Stimulated activated effector memory CD8-positive, alpha-beta T cell treated with anti-CD3 and anti-CD28 coated beads, Interleukin-12 subunit alpha, Interleukin-12 subunit beta, amount 100 ng/mL, for 72 hours (primary cell): ENCODE measurements around the gene PMM1.
"Not testable (repeated sequence)": the region's sequence is repeated elsewhere in the genome, so short reads cannot be mapped to it uniquely, and the experiment has no call there.

Experiments used
- ATAC-seq: fragments of 150-1000 bp; cut with Tn5 transposase; 2 replicates; pipeline ENCODE4 v1.10.0; 2021
- DNase-seq, 2 donors: peaks; one replicate each; pipeline ENCODE4 v3.0.0; 2021 to 2022; ENCODE audit warnings: low spot score in 2 of 2
- H3K27ac Mint-ChIP-seq: one replicate; pipeline ENCODE4 v1.8.0; 2022; ENCODE audit warnings: mild to moderate bottlenecking, mixed read lengths
- H3K36me3 Mint-ChIP-seq: one replicate; pipeline ENCODE4 v1.8.0; 2022; ENCODE audit warnings: mild to moderate bottlenecking, mixed read lengths
- H3K4me1 Mint-ChIP-seq: one replicate; pipeline ENCODE4 v1.8.0; 2022; ENCODE audit warnings: mixed read lengths
- H3K4me3 Mint-ChIP-seq: one replicate; pipeline ENCODE4 v1.8.0; 2022; ENCODE audit warnings: mild to moderate bottlenecking, mixed read lengths
- H3K9me3 Mint-ChIP-seq: one replicate; pipeline ENCODE4 v1.8.0; 2022; ENCODE audit warnings: mixed read lengths

The PMM1 gene

DNA sequence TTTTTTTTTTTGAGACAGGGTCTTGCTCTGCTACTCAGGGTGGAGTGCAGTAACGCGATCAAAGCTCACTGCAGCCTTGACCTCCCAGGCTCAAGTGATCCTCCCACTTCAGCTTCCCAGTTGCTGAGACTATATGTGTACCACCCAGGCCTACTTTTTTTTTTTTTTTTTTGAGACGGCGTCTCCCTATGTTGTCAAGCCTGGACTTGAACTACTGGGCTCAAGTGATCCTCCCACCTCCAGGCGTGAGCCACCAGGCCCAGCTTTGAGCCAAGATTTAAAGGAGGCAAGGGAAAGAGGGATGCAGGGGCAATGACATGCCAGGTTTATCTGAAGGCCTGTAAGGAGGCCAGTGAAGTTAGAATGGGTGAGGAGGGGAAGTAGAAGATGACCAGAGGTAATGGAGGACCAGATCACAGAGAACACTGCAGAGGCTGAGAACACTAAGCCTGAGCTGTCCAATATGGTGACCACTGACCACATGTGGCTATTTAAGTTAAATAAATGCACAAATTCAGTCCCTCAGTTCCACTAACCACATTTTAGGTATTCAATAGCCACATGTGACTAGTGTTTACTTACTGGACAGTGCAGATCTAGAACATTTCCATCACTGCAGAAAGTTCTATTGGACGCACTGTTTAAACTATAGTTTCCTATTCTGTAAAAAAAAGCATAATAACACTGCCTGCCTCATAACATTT, 23.1 kb upstream of the PMM1 start:
- H3K4me3 Mint-ChIP-seq = no peak overlapping the region
- no peaks in the 10 kb centered on the region for H3K9me3 Mint-ChIP-seq
- DNase-seq = no peak
- peaks cover 14% of the 10 kb centered on the region for H3K4me1 Mint-ChIP-seq
- no peak overlapping the region for H3K27ac Mint-ChIP-seq
- ATAC-seq = no peak
- peaks cover 90% of the 10 kb centered on the region for H3K36me3 Mint-ChIP-seq

DNA sequence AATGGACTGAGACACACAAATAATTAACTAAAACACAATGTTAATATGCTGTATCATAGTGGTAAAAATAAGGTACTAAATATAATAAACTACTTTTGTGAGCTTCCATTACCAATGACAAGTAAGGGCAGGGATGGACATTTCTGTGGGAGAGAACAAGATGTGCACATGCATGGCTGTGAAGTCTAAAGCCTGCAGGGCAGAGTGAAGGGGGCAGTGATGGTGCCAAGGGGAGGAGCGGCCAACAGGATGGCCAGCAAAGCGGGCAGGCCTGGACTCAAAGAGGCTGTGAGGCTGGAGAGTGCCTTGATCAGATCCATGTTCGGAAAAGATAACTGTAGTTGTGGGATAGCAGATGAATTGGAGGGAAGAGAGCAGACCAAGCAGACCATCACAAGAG, 18.7 kb upstream of the PMM1 start:
- H3K9me3 Mint-ChIP-seq = no peaks in the 10 kb centered on the region
- H3K27ac Mint-ChIP-seq = no peak overlapping the region
- ATAC-seq (no peak), DNase-seq (no peak)
- no peak overlapping the region for H3K4me3 Mint-ChIP-seq
- H3K4me1 Mint-ChIP-seq = peaks cover 21% of the 10 kb centered on the region
- peaks cover 96% of the 10 kb centered on the region for H3K36me3 Mint-ChIP-seq

DNA sequence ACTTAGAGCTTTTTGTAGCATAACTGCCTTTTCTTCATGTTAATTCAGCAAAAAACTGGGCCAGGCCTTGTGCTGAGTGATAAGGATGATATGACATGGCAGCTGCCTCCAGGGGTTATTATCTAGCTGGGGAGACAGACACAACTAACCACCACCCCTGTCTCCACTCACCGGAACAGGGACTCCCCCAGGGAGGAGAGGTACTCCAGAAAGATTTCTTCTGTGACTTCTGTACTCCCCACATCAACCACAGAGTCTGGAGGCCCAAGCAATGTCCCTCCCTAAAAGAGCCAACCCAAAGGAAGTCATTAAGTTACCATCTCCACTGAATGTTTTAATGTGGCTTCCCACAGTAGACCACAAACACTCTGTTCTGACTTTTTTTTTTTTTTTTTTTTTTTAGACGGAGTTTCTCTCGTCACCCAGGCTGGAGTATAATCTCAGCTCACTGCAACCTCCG, 14.3 kb upstream of the PMM1 start:
- peak overlapping the region; percentile 62 for H3K27ac Mint-ChIP-seq
- peaks cover 32% of the 10 kb centered on the region for H3K4me1 Mint-ChIP-seq
- ATAC-seq (peak; percentile 99), DNase-seq (peak; percentile 29 to 76)
- peaks cover 95% of the 10 kb centered on the region for H3K36me3 Mint-ChIP-seq
- no peak overlapping the region for H3K4me3 Mint-ChIP-seq
- H3K9me3 Mint-ChIP-seq = no peaks in the 10 kb centered on the region

DNA sequence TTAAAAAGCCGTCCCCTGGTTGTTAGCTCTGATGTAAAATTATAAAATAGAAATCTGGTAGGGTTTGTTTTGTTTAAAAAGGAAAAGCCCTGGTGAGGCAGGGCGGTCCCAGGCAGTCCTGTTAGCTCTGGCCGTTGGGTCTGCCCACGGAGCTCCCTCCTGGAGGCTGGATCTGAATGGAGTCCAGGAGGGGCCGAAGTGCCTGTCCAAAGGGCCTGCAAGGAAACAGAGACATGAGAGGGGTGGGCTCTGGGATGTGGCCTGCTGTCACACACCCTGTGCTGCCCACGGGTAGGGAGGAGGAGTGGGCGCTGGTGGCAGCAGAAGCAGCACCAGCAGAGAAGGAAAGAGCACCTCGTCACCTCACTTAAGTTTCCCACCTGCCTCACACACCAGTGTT, 11.3 kb upstream of the PMM1 start:
- H3K27ac Mint-ChIP-seq = no peak overlapping the region
- no peak for DNase-seq
- no peaks in the 10 kb centered on the region for H3K9me3 Mint-ChIP-seq
- H3K36me3 Mint-ChIP-seq = peaks cover 79% of the 10 kb centered on the region
- no peak for ATAC-seq
- H3K4me1 Mint-ChIP-seq = peaks cover 41% of the 10 kb centered on the region
- H3K4me3 Mint-ChIP-seq = no peak overlapping the region

DNA sequence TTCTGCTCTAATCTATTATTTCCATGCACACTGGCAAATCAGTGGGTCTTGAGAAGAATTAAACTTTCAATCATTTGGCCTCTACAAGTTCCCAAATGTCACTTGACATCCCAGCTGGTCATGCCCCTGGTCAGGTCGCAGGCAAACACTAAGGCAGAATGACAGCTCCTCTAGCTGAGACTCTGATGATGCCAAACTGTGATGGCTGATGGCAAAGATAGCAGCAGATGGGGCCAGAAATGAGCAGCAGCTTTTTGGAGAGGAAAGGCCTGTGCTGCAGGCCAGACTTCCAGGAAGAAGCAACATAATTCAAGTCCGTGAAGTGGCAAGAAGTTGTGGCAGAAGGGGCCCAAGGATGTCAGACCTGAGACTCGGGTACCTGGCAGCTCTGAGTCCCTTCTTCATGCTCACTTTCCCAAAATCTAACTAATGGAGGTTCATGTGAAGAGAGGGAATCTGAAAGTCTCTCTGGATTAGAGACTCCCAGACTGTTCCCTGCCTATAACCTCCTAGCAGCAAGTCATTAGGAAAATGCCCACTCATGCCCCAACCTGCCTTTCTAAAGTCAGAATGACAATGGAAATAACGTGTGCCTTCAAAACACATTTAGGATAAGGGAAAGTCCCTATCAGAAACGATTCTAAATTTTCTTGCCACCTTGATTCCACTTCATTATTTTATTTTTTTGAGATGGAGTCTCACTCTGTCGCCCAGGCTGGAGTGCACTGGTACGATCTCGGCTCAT, 9.4 kb upstream of the PMM1 start:
- Mint-ChIP-seq H3K4me3 (no peak overlapping the region), H3K27ac (no peak overlapping the region), H3K36me3 (peaks cover 60% of the 10 kb centered on the region), H3K9me3 (no peaks in the 10 kb centered on the region), H3K4me1 (peaks cover 28% of the 10 kb centered on the region)
- ATAC-seq (no peak), DNase-seq (no peak)

DNA sequence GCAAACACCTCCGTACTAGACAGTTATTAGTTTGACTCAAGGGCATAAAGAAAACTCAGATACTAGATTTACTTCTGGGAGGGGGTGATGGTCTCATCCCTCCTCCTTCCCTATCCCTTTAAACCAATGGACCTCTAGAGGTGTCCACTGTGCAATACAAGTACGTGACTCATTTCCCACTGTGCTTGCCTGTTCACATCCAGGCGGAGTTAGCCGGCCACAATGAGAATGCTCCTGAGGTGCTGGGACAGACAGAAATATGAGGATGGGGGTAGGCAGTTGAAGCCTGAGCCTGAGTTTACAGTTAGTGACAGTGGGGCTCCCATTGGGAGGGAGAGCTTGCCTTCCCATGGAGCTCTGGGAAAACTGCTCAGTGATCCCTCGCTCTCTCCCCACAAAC, 8.4 kb upstream of the PMM1 start:
- Mint-ChIP-seq H3K9me3 (no peaks in the 10 kb centered on the region), H3K36me3 (peaks cover 50% of the 10 kb centered on the region), H3K27ac (no peak overlapping the region), H3K4me3 (no peak overlapping the region), H3K4me1 (peaks cover 18% of the 10 kb centered on the region)
- ATAC-seq = no peak
- DNase-seq = no peak

DNA sequence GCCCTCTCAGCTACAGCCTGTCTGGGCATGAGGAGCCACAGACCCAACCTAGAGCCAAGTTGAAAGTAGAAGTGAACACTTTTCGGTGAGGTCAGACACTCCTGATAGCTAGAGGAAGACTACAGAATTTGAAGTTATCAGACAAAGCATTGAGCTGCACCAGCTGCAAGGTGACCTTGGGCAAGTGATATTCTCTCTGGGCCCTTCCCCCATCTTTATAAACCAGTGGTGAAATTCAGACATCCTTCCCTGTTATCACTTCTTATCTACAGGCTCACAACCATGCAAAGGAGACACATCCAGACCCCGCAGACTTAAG, 8.0 kb upstream of the PMM1 start:
- peaks cover 49% of the 10 kb centered on the region for H3K36me3 Mint-ChIP-seq
- DNase-seq (no peak), ATAC-seq (no peak)
- H3K27ac Mint-ChIP-seq = no peak overlapping the region
- H3K4me3 Mint-ChIP-seq = no peak overlapping the region
- H3K4me1 Mint-ChIP-seq = peaks cover 13% of the 10 kb centered on the region
- no peaks in the 10 kb centered on the region for H3K9me3 Mint-ChIP-seq

DNA sequence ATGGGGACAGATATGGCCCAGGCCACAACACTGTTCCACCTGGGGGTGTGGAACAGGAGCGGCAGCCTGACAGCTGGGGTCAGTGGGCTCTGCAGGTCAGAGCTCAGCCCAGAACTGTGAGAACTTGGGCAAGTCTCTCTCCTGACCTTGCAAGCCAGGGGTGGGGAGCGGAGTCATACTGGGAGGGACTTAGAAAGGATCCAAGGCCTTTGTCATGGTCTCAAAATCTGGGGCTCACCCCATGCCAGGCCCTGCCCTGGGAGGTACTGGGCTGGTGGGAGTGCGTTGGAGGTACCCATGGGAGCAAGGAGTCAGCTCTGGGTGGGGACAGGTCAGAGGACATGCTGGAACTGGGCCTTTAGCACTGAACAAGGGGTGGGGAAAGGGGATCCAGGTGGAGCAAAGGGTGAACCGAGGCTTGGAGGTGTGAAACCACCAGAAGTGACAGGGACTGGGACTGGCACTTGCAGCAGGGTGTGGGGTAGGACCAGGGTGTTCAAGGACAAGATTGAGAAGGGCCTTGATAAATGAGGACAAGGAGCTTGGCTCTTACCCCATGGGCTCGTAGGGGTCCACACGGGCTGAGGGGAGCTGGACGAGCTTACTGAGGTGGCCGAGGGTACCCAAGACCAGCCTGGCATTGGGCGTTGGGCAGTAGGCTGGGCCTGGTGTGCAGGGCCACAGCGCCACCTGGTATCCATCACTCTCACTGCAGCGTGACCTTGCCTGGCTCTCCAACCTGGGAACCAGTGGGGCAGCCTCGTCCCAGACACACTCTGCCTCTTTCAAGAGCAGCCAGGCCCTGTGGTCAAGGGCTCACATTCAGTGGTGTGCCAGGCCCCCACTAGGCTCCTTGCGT, 7.4 kb upstream of the PMM1 start:
- Mint-ChIP-seq H3K27ac (no peak overlapping the region), H3K4me3 (no peak overlapping the region), H3K9me3 (no peaks in the 10 kb centered on the region), H3K36me3 (peaks cover 45% of the 10 kb centered on the region), H3K4me1 (peaks cover 9% of the 10 kb centered on the region)
- peak; percentile 71 for ATAC-seq
- no peak for DNase-seq

DNA sequence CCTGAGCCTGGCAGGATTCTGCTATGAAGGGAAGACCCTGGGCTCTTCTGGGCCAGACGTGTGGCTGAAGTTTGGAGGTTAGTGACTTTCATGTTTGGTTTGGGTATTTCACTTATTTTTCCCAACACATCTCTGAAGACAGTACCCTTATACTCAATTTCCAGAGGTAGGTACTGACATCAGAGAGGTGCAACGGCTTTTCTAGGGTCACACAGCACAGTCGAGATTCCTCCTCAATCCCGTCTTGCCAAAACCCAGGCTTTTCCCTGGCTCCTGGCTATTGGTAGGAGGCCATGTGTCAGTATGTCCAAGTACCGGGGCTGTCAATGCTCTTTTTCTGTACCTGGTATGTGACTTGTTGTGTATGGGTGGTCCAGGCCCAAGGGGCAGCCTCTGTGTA, 6.1 kb upstream of the PMM1 start:
- Mint-ChIP-seq H3K4me1 (peaks cover 9% of the 10 kb centered on the region), H3K27ac (no peak overlapping the region), H3K36me3 (peaks cover 32% of the 10 kb centered on the region), H3K4me3 (no peak overlapping the region), H3K9me3 (no peaks in the 10 kb centered on the region)
- ATAC-seq (no peak), DNase-seq (no peak)

DNA sequence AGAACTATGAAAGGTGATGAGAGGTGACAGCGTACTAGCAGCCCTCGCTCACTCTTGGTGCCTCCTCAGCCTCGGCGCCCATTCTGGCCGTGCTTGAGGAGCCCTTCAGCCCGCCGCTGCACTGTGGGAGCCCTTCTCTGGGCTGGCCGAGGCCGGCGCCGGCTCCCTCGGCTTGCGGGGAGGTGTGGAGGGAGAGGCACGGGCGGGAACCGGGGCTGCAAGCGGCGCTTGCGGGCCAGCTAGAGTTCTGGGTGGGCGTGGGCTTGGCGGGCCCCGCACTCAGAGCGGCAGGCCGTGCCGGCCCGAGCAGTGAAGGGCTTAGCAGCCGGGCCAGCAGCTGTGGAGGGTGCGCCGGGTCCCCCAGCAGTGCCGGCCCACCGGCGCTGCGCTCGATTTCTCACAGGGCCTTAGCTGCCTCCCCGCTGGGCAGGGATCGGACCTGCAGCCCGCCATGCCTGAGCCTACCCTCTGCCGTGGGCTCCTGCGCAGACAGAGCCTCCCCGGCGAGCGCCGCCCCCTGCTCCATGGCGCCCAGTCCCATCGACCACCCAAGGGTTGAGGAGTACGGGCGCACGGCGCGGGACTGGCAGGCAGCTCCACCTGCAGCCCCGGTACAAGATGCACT, 3.8 kb upstream of the PMM1 start:
- not testable (repeated sequence) for H3K4me3 Mint-ChIP-seq, ATAC-seq, H3K9me3 Mint-ChIP-seq, DNase-seq, H3K27ac Mint-ChIP-seq
- Mint-ChIP-seq H3K4me1 (peaks cover 21% of the 10 kb centered on the region), H3K36me3 (peaks cover 26% of the 10 kb centered on the region)

DNA sequence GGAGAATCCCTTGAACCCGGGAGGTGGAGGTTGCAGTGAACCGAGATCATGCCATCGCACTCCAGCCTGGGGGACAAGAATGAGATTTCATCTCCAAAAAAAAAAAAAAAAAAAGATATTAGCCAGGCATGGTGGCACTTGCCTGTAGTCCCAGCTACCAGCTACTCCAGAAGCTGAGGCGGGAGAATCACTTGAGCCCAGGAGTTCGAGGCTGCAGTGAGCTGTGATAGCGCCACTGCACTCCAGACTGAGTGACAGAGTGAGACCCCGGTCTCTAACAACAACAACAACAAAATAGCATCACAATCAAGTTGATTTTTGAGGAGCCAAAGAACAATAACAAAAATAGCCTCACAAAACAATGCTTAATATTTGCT, 2.3 kb downstream of the PMM1 start:
- peaks cover 28% of the 10 kb centered on the region for H3K36me3 Mint-ChIP-seq
- peaks cover 30% of the 10 kb centered on the region for H3K4me1 Mint-ChIP-seq
- no peaks in the 10 kb centered on the region for H3K9me3 Mint-ChIP-seq
- H3K4me3 Mint-ChIP-seq = no peak overlapping the region
- ATAC-seq = no peak
- H3K27ac Mint-ChIP-seq = no peak overlapping the region
- DNase-seq = no peak

DNA sequence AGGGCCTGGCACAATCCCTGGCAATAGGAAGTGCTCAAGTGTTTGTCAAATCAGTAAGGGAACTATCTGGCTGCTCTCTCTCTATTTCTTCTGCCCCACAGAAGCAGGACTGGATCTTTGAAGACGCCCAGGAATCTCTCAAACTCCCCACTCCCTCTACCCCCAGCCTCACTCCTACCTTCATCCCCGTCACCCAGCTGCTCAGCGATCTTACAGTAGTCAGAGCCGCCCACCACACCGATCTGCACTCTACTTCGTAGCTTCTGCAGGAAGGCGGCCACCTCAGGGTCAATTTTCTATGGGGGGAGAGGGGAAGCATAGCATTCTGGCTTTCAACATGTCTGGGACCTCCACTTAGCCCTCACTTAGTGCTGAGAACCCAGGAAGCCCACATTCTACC, 3.7 kb downstream of the PMM1 start:
- Mint-ChIP-seq H3K4me3 (no peak overlapping the region), H3K27ac (peak overlapping the region; percentile 69), H3K9me3 (no peaks in the 10 kb centered on the region), H3K4me1 (peaks cover 30% of the 10 kb centered on the region), H3K36me3 (peaks cover 39% of the 10 kb centered on the region)
- ATAC-seq (no peak), DNase-seq (no peak)

DNA sequence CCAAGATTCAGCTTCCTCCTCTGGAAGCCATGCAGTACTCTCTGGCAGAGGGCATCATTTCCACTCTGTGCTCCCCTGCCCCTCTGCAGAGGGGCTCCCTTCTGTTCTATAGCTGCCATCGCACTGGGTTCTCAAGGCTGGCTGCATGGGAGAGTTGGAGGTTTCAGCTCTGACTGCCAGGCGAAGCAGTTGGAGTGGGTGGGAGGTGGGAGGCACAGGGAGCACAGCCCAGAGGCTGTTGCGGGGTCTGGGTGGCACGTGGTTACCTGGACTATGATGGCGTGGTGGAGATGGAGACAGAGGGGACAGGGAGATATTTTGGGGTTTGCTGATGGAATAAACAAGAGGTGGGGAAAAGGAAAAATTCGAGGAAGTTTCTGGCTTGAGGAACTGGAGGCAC, 4.8 kb downstream of the PMM1 start:
- ATAC-seq (no peak), DNase-seq (no peak)
- H3K36me3 Mint-ChIP-seq = peaks cover 39% of the 10 kb centered on the region
- peak overlapping the region; percentile 48 for H3K27ac Mint-ChIP-seq
- no peak overlapping the region for H3K4me3 Mint-ChIP-seq
- H3K4me1 Mint-ChIP-seq = peaks cover 30% of the 10 kb centered on the region
- H3K9me3 Mint-ChIP-seq = no peaks in the 10 kb centered on the region

DNA sequence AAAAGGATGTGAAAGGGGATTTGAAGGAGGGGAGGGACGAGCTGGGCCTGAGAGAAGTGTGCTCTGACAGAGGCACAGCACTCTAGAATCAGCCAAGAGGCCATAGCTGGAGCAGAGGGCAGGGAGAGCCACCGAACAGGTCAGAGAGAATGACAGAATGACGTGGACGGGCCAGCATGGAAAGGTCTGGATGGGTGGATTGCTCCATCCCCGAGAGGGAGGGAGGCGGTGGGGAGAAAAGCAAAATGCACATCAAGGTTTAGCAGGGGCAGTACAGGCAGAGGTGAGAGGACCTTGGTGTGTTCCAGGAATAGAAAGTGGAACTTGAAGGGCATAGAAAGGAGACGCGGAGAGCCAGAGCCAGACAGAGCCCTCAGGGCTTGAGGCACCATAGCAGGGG, 6.9 kb downstream of the PMM1 start:
- Mint-ChIP-seq H3K27ac (peak overlapping the region; percentile 12), H3K4me3 (no peak overlapping the region), H3K9me3 (no peaks in the 10 kb centered on the region), H3K4me1 (peaks cover 11% of the 10 kb centered on the region), H3K36me3 (peaks cover 35% of the 10 kb centered on the region)
- no peak for ATAC-seq
- DNase-seq = no peak

DNA sequence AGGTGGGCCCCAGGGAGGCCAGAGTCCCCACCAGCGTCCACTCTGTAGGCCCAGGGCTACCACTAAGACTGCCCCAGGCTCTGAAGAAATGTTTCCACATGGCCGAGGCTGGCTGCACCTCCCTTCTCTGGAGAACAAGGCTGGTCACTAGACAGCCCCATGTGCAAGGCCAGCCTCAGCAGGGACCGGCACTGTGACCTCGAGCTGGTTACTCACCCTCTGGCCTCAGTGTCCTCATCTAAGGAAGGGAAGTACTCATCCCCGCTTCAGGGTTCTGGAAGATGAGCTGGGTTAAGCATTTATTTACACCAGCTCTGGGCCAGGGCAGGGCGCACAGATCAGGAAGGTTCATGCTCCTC, 9.7 kb downstream of the PMM1 start:
- Mint-ChIP-seq H3K4me1 (peaks cover 5% of the 10 kb centered on the region), H3K9me3 (no peaks in the 10 kb centered on the region), H3K4me3 (no peak overlapping the region), H3K27ac (no peak overlapping the region), H3K36me3 (peaks cover 41% of the 10 kb centered on the region)
- DNase-seq (no peak), ATAC-seq (no peak)
